ENCODE results near the gene KNDC1.

The KNDC1 gene

DNA sequence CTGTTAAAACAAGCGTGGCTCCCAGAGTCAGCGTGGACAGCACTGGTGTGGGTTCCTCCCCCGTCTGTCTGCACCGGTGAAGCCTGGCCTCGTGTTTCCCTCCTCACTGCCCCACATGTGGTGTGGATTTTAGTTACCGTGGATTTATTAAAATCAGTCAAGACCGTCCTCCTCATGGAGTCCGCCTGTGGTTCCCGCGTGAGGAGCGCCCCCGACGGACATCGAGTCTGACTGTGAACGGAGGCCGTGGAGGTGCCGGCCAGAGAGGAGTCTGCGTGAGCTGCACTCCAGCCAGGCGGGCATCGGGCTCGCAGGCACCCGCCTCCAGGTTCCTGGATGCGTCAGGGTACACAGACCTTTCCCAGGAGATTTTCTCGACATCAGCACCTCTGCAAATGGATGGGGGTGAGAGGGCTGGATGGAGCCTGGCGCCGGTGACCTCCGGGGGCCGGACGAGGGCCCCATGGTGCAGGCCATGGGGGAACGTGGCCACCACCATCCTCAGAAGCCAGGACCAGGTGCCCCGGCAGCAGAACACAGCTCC, 43.7 kb downstream of the KNDC1 start:
- no peak overlapping the region for H3K27ac ChIP-seq (ENCODE audit: low read depth, low read length)
- H3K4me1 ChIP-seq (ENCODE audit: control insufficient read depth, insufficient read depth, low read length, unreplicated experiment), result no peaks in the 10 kb centered on the region
- H3K27me3 ChIP-seq (ENCODE audit: insufficient read depth, low read length), result no peaks in the 10 kb centered on the region
- H3K79me2 ChIP-seq (ENCODE audit: control insufficient read depth, insufficient read depth, low read length, unreplicated experiment), result no peaks in the 10 kb centered on the region
- no peak overlapping the region for H3K4me3 ChIP-seq (ENCODE audit: low read depth, low read length)
- no peaks in the 10 kb centered on the region for H3K36me3 ChIP-seq (ENCODE audit: insufficient read depth, low read length)
- no peak overlapping the region for H2AFZ ChIP-seq (ENCODE audit: low read length, unreplicated experiment)

DNA sequence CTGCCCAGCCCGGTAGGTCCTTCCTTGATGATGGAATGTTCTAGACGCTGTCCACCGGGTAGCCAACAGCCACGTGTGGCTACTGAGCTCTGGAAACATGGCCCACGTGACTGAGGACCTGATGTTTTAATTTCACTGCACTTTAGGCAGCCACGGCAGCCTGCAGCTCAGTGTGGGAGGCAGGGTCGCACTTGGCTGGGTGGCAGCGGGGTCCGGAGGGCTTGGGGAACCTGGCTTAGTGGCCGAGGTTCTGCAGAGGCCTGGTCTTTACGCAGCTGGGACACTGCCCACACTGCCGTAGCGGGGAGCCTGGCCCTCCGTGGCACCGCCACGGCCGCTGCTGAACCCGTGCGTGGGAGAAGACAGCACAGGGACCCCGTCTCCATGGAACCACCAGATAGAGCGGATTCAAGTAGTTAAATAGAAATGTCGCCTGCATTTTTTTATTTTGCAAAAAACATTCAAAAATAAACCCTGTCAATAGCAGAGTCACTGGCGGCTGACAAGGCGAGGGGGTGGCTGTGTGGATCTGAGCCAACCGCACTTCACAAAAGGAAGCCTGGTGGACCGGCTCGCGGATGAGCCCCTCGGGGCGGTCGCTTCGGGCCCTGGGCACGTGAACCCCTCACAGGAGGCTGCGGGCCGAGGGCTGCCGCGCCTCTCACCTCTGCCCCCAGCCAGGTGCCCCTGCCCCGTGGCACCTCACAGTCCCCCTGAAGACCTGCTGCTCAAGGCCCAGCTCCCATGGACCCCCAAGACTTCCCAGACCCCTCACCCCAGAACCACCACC, 44.4 kb downstream of the KNDC1 start:
- H2AFZ ChIP-seq (ENCODE audit: low read length, unreplicated experiment), result no peak overlapping the region
- no peaks in the 10 kb centered on the region for H3K36me3 ChIP-seq (ENCODE audit: insufficient read depth, low read length)
- no peaks in the 10 kb centered on the region for H3K79me2 ChIP-seq (ENCODE audit: control insufficient read depth, insufficient read depth, low read length, unreplicated experiment)
- no peaks in the 10 kb centered on the region for H3K27me3 ChIP-seq (ENCODE audit: insufficient read depth, low read length)
- H3K4me1 ChIP-seq (ENCODE audit: control insufficient read depth, insufficient read depth, low read length, unreplicated experiment), result no peaks in the 10 kb centered on the region
- H3K4me3 ChIP-seq (ENCODE audit: low read depth, low read length), result no peak overlapping the region
- no peak overlapping the region for H3K27ac ChIP-seq (ENCODE audit: low read depth, low read length)

DNA sequence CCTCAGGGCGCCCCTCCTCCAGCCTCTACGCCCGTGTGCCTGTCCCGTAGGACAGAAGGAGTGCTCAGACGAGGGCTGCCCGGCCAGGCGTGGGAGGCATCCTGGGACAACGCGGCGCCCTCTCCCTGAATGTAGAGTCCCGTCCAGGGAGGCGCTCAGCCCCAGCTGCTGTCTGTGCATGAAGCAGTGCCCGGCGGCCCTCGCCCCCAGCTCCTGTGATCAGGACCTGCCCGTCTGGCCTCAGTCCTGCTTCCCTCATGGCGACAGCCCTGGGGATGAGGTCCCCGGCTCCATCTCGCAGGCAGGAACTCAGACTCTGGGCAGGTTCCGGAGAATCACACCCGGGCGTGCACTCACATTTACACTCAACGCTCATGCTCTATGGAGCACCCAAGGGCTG, 45.1 kb downstream of the KNDC1 start:
- H3K4me3 ChIP-seq (ENCODE audit: low read depth, low read length), result no peak overlapping the region
- no peaks in the 10 kb centered on the region for H3K36me3 ChIP-seq (ENCODE audit: insufficient read depth, low read length)
- H2AFZ ChIP-seq (ENCODE audit: low read length, unreplicated experiment), result no peak overlapping the region
- H3K27me3 ChIP-seq (ENCODE audit: insufficient read depth, low read length), result no peaks in the 10 kb centered on the region
- H3K4me1 ChIP-seq (ENCODE audit: control insufficient read depth, insufficient read depth, low read length, unreplicated experiment), result no peaks in the 10 kb centered on the region
- no peaks in the 10 kb centered on the region for H3K79me2 ChIP-seq (ENCODE audit: control insufficient read depth, insufficient read depth, low read length, unreplicated experiment)
- H3K27ac ChIP-seq (ENCODE audit: low read depth, low read length), result no peak overlapping the region

DNA sequence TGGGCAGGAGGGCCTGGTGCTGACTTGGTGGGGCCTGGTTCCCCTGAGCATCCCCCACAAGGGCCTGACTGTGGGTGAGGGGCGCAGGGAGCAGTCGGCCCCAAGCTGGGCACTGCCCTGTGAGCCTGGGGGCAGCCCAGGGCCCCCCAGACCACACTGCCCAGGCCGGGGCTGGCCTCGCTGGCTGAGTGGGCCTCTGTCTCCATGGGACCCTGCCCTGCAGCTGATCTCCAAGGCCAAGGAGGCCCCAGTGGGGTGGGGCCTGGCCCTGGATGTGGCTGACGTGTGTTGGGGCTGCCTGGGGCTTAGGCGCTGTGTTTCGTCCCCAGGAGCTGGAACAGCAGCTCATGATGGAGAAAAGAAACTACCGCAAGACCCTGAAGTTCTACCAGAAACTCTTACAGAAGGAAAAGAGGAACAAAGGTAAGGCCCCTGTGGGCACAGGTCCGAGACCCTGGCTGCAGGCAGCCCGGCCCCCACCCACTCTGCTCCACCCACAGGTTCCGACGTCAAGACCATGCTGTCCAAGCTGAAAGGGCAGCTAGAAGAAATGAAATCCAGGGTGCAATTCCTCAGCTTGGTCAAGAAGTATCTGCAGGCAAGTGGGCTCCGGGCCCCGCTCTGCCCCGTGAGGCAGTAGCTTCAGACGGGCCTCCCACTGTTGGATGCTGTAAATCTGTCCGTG, 46.5 kb downstream of the KNDC1 start:
- Histone ChIP-seq H3K4me3 (ENCODE audit: low read depth, low read length) (no peak overlapping the region), H3K4me1 (ENCODE audit: control insufficient read depth, insufficient read depth, low read length, unreplicated experiment) (no peaks in the 10 kb centered on the region), H3K27me3 (ENCODE audit: insufficient read depth, low read length) (no peaks in the 10 kb centered on the region), H3K36me3 (ENCODE audit: insufficient read depth, low read length) (no peaks in the 10 kb centered on the region), H3K79me2 (ENCODE audit: control insufficient read depth, insufficient read depth, low read length, unreplicated experiment) (no peaks in the 10 kb centered on the region), H3K27ac (ENCODE audit: low read depth, low read length) (no peak overlapping the region), H2AFZ (ENCODE audit: low read length, unreplicated experiment) (no peak overlapping the region)

DNA sequence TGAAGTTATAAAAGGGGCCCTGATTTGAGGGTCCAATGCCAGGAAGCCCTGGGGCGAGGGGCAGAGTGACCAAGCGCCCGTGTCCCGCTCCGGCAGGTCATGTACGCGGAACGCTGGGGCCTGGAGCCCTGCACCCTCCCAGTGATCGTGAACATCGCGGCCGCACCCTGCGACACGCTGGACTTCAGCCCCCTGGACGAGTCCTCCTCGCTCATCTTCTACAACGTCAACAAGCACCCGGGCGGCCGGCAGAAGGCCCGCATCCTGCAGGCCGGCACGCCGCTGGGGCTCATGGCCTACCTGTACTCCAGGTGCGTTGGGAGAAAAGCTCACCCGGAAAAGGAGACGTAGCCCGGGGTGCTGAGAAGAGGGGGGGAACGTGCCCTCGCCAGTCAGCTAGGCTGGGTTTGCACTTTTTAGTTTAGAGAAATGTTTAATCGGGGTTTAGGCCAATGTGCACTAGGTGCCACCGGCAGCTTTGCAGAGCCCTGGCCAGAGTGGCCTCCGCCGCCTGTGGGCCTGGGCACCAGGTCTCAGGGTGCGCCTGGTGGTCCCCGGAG, 47.1 kb downstream of the KNDC1 start:
- Histone ChIP-seq H3K79me2 (ENCODE audit: control insufficient read depth, insufficient read depth, low read length, unreplicated experiment) (no peaks in the 10 kb centered on the region), H2AFZ (ENCODE audit: low read length, unreplicated experiment) (no peak overlapping the region), H3K4me3 (ENCODE audit: low read depth, low read length) (no peak overlapping the region), H3K27ac (ENCODE audit: low read depth, low read length) (no peak overlapping the region), H3K4me1 (ENCODE audit: control insufficient read depth, insufficient read depth, low read length, unreplicated experiment) (no peaks in the 10 kb centered on the region), H3K36me3 (ENCODE audit: insufficient read depth, low read length) (no peaks in the 10 kb centered on the region), H3K27me3 (ENCODE audit: insufficient read depth, low read length) (no peaks in the 10 kb centered on the region)

DNA sequence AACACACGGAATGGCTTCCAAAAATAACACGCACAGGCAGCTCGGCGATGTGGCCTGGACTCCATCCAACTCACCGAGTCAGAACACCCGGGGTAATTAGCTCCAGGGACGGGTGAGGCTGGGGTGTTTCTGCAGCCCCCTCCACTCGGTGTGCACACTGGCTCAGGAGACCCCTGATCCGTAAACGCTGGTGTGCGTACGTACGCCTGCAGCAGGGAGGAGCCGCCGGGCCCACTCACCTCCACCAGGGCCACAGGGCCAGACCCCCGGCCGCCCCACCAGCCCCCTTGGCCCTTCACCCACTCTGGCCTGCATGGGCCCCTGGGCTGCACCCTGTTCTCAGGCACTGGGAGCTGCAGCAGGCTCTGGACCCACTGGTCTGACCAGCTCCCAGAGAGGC, 47.6 kb downstream of the KNDC1 start:
- no peak overlapping the region for H3K4me3 ChIP-seq (ENCODE audit: low read depth, low read length)
- H3K27ac ChIP-seq (ENCODE audit: low read depth, low read length), result no peak overlapping the region
- H3K4me1 ChIP-seq (ENCODE audit: control insufficient read depth, insufficient read depth, low read length, unreplicated experiment), result no peaks in the 10 kb centered on the region
- H3K36me3 ChIP-seq (ENCODE audit: insufficient read depth, low read length), result no peaks in the 10 kb centered on the region
- H2AFZ ChIP-seq (ENCODE audit: low read length, unreplicated experiment), result no peak overlapping the region
- no peaks in the 10 kb centered on the region for H3K27me3 ChIP-seq (ENCODE audit: insufficient read depth, low read length)
- no peaks in the 10 kb centered on the region for H3K79me2 ChIP-seq (ENCODE audit: control insufficient read depth, insufficient read depth, low read length, unreplicated experiment)

DNA sequence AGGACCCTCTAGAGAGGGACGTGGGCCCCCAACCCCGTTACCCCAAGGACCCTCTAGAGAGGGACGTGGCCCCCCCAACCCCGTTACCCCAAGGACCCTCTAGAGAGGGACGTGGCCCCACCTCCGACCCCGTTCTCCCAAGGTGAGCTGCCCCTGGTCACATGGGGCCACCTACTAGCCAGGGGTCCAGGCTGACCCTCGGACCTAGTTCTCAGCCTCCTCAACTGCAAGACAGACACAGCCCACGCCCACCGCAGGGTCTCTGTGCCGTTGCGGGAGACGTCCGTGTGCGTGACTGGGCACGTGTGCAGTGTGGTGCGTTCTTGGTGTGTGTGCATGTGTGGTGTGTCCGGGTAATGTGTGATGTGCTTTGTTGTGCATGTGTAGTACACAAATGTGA, 48.4 kb downstream of the KNDC1 start:
- Histone ChIP-seq H3K4me1 (ENCODE audit: control insufficient read depth, insufficient read depth, low read length, unreplicated experiment) (no peaks in the 10 kb centered on the region), H3K27ac (ENCODE audit: low read depth, low read length) (no peak overlapping the region), H3K4me3 (ENCODE audit: low read depth, low read length) (no peak overlapping the region), H3K36me3 (ENCODE audit: insufficient read depth, low read length) (no peaks in the 10 kb centered on the region), H2AFZ (ENCODE audit: low read length, unreplicated experiment) (no peak overlapping the region), H3K79me2 (ENCODE audit: control insufficient read depth, insufficient read depth, low read length, unreplicated experiment) (no peaks in the 10 kb centered on the region), H3K27me3 (ENCODE audit: insufficient read depth, low read length) (no peaks in the 10 kb centered on the region)

DNA sequence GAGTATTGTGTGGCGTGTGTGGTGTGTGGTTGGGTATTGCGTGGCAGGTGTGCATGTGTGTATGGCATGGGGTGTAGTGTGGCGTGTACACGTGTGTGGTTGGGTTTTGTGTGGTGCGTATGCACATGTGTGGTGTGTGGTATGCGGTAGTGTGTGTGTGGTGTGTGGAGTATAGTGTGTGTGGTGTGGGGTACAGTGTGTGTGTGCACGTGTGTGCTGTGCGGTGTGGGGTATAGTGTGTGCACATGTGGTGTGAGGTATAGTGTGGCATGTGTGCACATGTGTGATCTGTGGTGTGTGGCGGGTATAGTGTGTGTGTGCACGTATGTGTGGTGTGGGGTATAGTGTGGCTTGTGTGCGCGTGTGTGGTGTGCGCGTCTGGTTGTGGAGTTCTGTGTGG, 49.1 kb downstream of the KNDC1 start:
- Histone ChIP-seq H3K27ac (ENCODE audit: low read depth, low read length) (no peak overlapping the region), H3K4me1 (ENCODE audit: control insufficient read depth, insufficient read depth, low read length, unreplicated experiment) (no peaks in the 10 kb centered on the region), H3K27me3 (ENCODE audit: insufficient read depth, low read length) (no peaks in the 10 kb centered on the region), H3K4me3 (ENCODE audit: low read depth, low read length) (no peak overlapping the region), H3K79me2 (ENCODE audit: control insufficient read depth, insufficient read depth, low read length, unreplicated experiment) (no peaks in the 10 kb centered on the region), H3K36me3 (ENCODE audit: insufficient read depth, low read length) (no peaks in the 10 kb centered on the region), H2AFZ (ENCODE audit: low read length, unreplicated experiment) (no peak overlapping the region)

DNA sequence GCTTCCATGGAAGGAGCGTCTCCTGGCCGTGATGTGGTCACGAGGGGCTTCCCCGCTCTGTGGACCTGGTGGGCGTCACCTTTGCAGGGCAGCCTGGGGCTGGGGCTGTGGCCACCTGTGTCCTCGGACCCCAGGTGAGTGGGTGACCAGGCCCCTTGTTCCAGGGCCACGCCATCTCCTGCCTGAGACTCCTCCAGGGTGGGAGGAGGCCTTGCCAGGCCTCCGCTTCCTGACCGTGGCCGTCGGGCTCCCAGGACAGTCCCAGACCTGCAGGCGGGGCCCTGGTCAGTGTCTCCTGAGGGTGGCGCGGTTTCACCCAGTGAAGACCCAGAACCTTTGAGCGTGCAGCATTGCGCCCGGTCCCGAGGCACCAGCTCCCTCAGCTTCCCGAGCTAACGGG, 49.6 kb downstream of the KNDC1 start:
- Histone ChIP-seq H3K79me2 (ENCODE audit: control insufficient read depth, insufficient read depth, low read length, unreplicated experiment) (no peaks in the 10 kb centered on the region), H3K4me1 (ENCODE audit: control insufficient read depth, insufficient read depth, low read length, unreplicated experiment) (no peaks in the 10 kb centered on the region), H3K36me3 (ENCODE audit: insufficient read depth, low read length) (no peaks in the 10 kb centered on the region), H2AFZ (ENCODE audit: low read length, unreplicated experiment) (no peak overlapping the region), H3K27ac (ENCODE audit: low read depth, low read length) (no peak overlapping the region), H3K27me3 (ENCODE audit: insufficient read depth, low read length) (no peaks in the 10 kb centered on the region), H3K4me3 (ENCODE audit: low read depth, low read length) (no peak overlapping the region)

DNA sequence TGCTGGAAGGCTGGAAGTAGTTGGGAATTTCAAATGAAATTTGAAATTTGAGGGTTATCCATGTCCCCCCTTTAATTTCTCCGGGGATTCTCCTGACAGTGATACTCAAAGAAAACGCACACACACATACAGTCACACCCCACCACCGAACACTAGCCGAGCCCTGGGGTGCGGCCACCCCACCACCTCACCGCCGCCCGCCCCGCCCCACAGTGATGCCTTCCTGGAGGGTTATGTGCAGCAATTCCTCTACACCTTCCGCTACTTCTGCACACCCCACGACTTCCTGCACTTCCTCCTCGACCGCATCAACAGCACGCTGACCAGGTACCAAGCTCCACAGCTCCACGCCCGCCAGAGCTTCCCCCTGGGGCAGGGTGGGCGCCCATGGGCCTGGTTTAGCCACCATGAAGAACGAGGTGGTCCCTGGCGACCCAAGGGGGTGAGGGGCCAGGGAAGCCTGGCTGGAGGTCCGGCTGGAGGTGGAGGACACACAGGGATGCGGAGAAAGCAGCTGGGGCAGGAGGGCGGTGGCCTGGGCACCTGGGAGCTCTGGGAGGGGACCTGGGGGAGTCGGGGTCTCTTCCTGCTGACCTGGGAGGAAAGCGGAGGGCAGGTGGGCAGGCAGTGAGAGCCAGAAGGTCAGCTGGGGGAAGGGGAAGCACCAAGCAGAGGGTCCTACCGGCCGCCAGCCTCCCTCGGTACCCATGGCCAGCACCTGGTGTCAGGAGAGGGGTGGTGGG, 50.5 kb downstream of the KNDC1 start:
- no peaks in the 10 kb centered on the region for H3K27me3 ChIP-seq (ENCODE audit: insufficient read depth, low read length)
- no peaks in the 10 kb centered on the region for H3K36me3 ChIP-seq (ENCODE audit: insufficient read depth, low read length)
- no peak overlapping the region for H2AFZ ChIP-seq (ENCODE audit: low read length, unreplicated experiment)

More for the DNA sequence above, 50.5 kb downstream of the KNDC1 start:
- Histone ChIP-seq H3K4me3 (ENCODE audit: low read depth, low read length) (no peak overlapping the region), H3K4me1 (ENCODE audit: control insufficient read depth, insufficient read depth, low read length, unreplicated experiment) (no peaks in the 10 kb centered on the region), H3K79me2 (ENCODE audit: control insufficient read depth, insufficient read depth, low read length, unreplicated experiment) (no peaks in the 10 kb centered on the region), H3K27ac (ENCODE audit: low read depth, low read length) (no peak overlapping the region)
